H9 (cell line): ENCODE data around the gene TSTD1. TPM values are rescaled to one million over a fixed set of nuclear protein-coding genes. Genes with fewer than 3 reads are reported as not detected.

Experiments
- DNase-seq: peaks from one replicate; pipeline ENCODE4 v3.0.0-alpha.2; 2017
- H2AFZ ChIP-seq: one replicate; pipeline ENCODE4 v1.6.1; 2013; ENCODE audit warnings: mild to moderate bottlenecking, low read length, control low read depth, moderate library complexity
- H2AK5ac ChIP-seq: 2 replicates; pipeline ENCODE4 v1.6.1; 2013; ENCODE audit warnings: low read length, control low read depth, mixed read lengths; ENCODE audit not compliant: insufficient read length
- H2BK120ac ChIP-seq: one replicate; pipeline ENCODE4 v1.6.1; 2013; ENCODE audit warnings: low read depth, mild to moderate bottlenecking, low read length, control low read depth, inconsistent platforms; ENCODE audit not compliant: poor library complexity, severe bottlenecking
- H2BK12ac ChIP-seq: 2 replicates; pipeline ENCODE4 v1.6.1; 2013; ENCODE audit warnings: low read length, control low read depth, mixed read lengths, low read depth; ENCODE audit not compliant: insufficient read length
- H2BK15ac ChIP-seq: 2 replicates; pipeline ENCODE4 v1.6.1; 2013; ENCODE audit warnings: low read depth, low read length, control low read depth
- H2BK20ac ChIP-seq: one replicate; pipeline ENCODE4 v1.6.1; 2013; ENCODE audit warnings: low read depth, mild to moderate bottlenecking, low read length, control low read depth, inconsistent platforms; ENCODE audit not compliant: poor library complexity, severe bottlenecking
- H2BK5ac ChIP-seq: 2 replicates; pipeline ENCODE4 v1.6.1; 2013; ENCODE audit warnings: low read length, control low read depth, mixed read lengths; ENCODE audit not compliant: insufficient read length
- H3K14ac ChIP-seq: 2 replicates; pipeline ENCODE4 v1.6.1; 2013; ENCODE audit warnings: low read length, control low read depth; ENCODE audit not compliant: insufficient read depth
- H3K18ac ChIP-seq: 2 replicates; pipeline ENCODE4 v1.6.1; 2013; ENCODE audit warnings: low read depth, mild to moderate bottlenecking, mixed read lengths, low read length, control low read depth; ENCODE audit not compliant: insufficient read length
- H3K23ac ChIP-seq: 2 replicates; pipeline ENCODE4 v1.6.1; 2013; ENCODE audit warnings: low read length, control low read depth, mixed read lengths, low read depth; ENCODE audit not compliant: insufficient read length
- H3K23me2 ChIP-seq: 2 replicates; pipeline ENCODE4 v1.6.1; 2013; ENCODE audit warnings: low read depth, mild to moderate bottlenecking, mixed read lengths, low read length, control low read depth; ENCODE audit not compliant: insufficient read length, poor library complexity, severe bottlenecking
- H3K27ac ChIP-seq: 2 replicates; pipeline ENCODE4 v1.5.1; 2013; ENCODE audit warnings: low read length, control low read depth, mixed read lengths, low read depth; ENCODE audit not compliant: insufficient read length
- H3K27me3 ChIP-seq: 2 replicates; pipeline ENCODE4 v1.6.1; 2013; ENCODE audit warnings: low read length, control low read depth, inconsistent platforms; ENCODE audit not compliant: insufficient read depth
- H3K4ac ChIP-seq: 2 replicates; pipeline ENCODE4 v1.6.1; 2013; ENCODE audit warnings: low read depth, mild to moderate bottlenecking, control low read depth, inconsistent platforms, low read length, moderate library complexity
- H3K4me1 ChIP-seq: 2 replicates; pipeline ENCODE4 v1.6.1; 2013; ENCODE audit warnings: low read length, control low read depth, inconsistent platforms; ENCODE audit not compliant: insufficient read depth
- H3K4me2 ChIP-seq: 2 replicates; pipeline ENCODE4 v1.6.1; 2013; ENCODE audit warnings: low read length, control low read depth, mixed read lengths; ENCODE audit not compliant: insufficient read length, insufficient read depth
- H3K56ac ChIP-seq: 2 replicates; pipeline ENCODE4 v1.6.1; 2013; ENCODE audit warnings: low read depth, mild to moderate bottlenecking, mixed read lengths, low read length, control low read depth; ENCODE audit not compliant: insufficient read length
- H3K79me1 ChIP-seq: 2 replicates; pipeline ENCODE4 v1.6.1; 2013; ENCODE audit warnings: low read depth, mild to moderate bottlenecking, moderate library complexity, low read length, control low read depth, inconsistent platforms; ENCODE audit not compliant: insufficient read depth, poor library complexity, severe bottlenecking
- H3K79me2 ChIP-seq: 2 replicates; pipeline ENCODE4 v1.6.1; 2013; ENCODE audit warnings: low read length, control low read depth, inconsistent platforms; ENCODE audit not compliant: insufficient read depth
- H3K9ac ChIP-seq: 2 replicates; pipeline ENCODE4 v1.6.1; 2013; ENCODE audit warnings: low read length, control low read depth, mixed read lengths; ENCODE audit not compliant: insufficient read length; ENCODE audit errors: extremely low read depth
- H3K9me3 ChIP-seq: one replicate; pipeline ENCODE4 v1.6.1; 2013; ENCODE audit warnings: low read depth, low read length, inconsistent platforms; ENCODE audit not compliant: control insufficient read depth
- H3T11ph ChIP-seq: one replicate; pipeline ENCODE4 v1.6.1; 2013; ENCODE audit warnings: mild to moderate bottlenecking, low read length, control low read depth, inconsistent platforms
- H4K20me1 ChIP-seq: one replicate; pipeline ENCODE4 v1.6.1; 2013; ENCODE audit not compliant: control insufficient read depth, insufficient read length, insufficient read depth
- H4K5ac ChIP-seq: 2 replicates; pipeline ENCODE4 v1.6.1; 2013; ENCODE audit warnings: low read depth, mild to moderate bottlenecking, mixed read lengths, low read length, control low read depth; ENCODE audit not compliant: insufficient read length
- H4K8ac ChIP-seq: replicated peaks from 2 replicates; pipeline ENCODE4 v1.6.1; 2013; ENCODE audit warnings: low read length, control low read depth, mixed read lengths, low read depth; ENCODE audit not compliant: insufficient read length
- H4K91ac ChIP-seq: 2 replicates; pipeline ENCODE4 v1.6.1; 2013; ENCODE audit warnings: low read depth, mild to moderate bottlenecking, moderate library complexity, mixed read lengths, low read length, control low read depth; ENCODE audit not compliant: insufficient read length
- H3K27ac Mint-ChIP-seq, 3 experiments: 2 replicates in 2 of 3; 3 replicates in 1 of 3; pipeline ENCODE4 v1.8.0; 2020 to 2021; ENCODE audit warnings: mixed read lengths in 3 of 3, mild to moderate bottlenecking in 1 of 3, moderate library complexity in 1 of 3
- H3K27me3 Mint-ChIP-seq: 2 replicates; pipeline ENCODE4 v1.8.0; 2021; ENCODE audit warnings: low read depth, mild to moderate bottlenecking, moderate library complexity, mixed read lengths
- H3K36me3 Mint-ChIP-seq, 3 experiments: 2 replicates in 2 of 3; 3 replicates in 1 of 3; pipeline ENCODE4 v1.8.0; 2020 to 2021; ENCODE audit warnings: low read depth in 3 of 3, mixed read lengths in 3 of 3; ENCODE audit not compliant: insufficient read depth in 1 of 3
- H3K4me1 Mint-ChIP-seq, 2 experiments: 2 replicates each; pipeline ENCODE4 v1.8.0; 2020; ENCODE audit warnings: mixed read lengths in 2 of 2
- H3K4me3 Mint-ChIP-seq, 2 experiments: 2 replicates in 1 of 2; 3 replicates in 1 of 2; pipeline ENCODE4 v1.8.0; 2020 to 2021; ENCODE audit warnings: mild to moderate bottlenecking in 2 of 2, mixed read lengths in 2 of 2, moderate library complexity in 1 of 2
- H3K9me3 Mint-ChIP-seq, 2 experiments: 2 replicates in 1 of 2; 3 replicates in 1 of 2; pipeline ENCODE4 v1.8.0; 2020; ENCODE audit warnings: mild to moderate bottlenecking in 2 of 2, mixed read lengths in 2 of 2, moderate library complexity in 1 of 2
- WGBS: extraction: QIAGEN DNeasy Blood & Tissue Kit; methylation state at CpG from one replicate; pipeline ENCODE4 v1.1.7; 2013; ENCODE audit warnings: missing lambda C conversion rate, low lambda C conversion rate, mixed read lengths; ENCODE audit not compliant: insufficient read length; ENCODE audit errors: extremely low coverage; 5-methylcytosine and 5-hydroxymethylcytosine counted together
- total RNA-seq: library from RNA; stranded (reverse); gene quantifications from 2 replicates; pipeline ENCODE4 v1.2.1, GENCODE V29; 2021
- TF ChIP-seq, protein P1 (sequence below): fragments of 200-600 bp; sonication (generic); conservative IDR thresholded peaks from 3 replicates; pipeline ENCODE4 v1.8.0; 2021; ENCODE audit warnings: antibody characterized with exemption, mild to moderate bottlenecking

Gene TSTD1
- total RNA-seq, 1 experiment from 2014 or later, result 73.7 TPM

DNA sequence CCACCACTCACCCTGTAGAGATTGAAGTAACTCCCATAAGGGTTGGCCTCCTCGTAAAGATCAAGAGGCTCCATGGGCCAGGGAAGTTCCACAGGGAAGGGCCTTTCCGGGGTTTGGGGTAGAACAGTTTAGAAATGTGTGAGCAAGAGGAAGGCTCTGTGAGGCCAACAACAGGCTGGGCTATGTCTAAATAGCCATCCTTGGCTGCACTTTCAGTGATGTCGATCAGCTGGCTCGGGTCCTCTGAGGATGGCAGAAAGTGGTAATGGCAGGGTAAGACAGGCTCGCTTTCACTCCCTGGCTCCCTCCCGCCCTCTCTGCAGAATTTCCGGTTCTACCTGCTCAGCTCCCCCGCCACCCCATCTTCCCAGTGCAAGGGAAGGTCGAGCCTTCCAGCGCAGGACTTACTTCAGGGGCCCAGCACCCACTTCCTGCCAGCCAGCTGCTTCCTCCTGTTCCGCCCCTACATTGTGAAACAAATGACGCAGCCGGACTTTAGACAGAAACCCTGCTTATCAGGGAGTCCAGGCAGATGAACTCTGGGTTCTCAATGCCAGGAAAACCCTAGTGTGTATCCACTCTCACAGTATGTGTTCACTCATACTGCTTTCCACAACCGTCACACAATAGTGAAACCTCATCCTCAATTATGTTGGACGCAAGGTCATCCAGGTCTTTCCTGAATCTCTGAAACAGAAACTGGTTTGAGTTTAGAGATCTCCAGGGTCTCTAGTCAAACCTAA, 25.1 kb downstream of the TSTD1 start:
- Histone ChIP-seq H4K8ac (no peak overlapping the region), H3K18ac (peak overlapping the region; percentile 18), H3K4me2 (peak overlapping the region; percentile 79), H2BK20ac (no peak overlapping the region), H2AFZ (no peak overlapping the region), H3K23me2 (peaks cover 1% of the 10 kb centered on the region), H3K27ac (peak overlapping the region; percentile 95), H3K14ac (no peak overlapping the region; the same call in 1 of the 2 replicates), H3K4ac (no peak overlapping the region), H3K23ac (no peak overlapping the region), H3K4me1 (peaks cover 23% of the 10 kb centered on the region), H2AK5ac (peak overlapping the region; percentile 23), H2BK15ac (no peak overlapping the region), H3T11ph (no peak overlapping the region), H4K91ac (no peak overlapping the region), H2BK120ac (no peak overlapping the region), H3K79me2 (peaks cover 47% of the 10 kb centered on the region), H3K9ac (peak overlapping the region; percentile 37), H3K9me3 (no peaks in the 10 kb centered on the region), H3K56ac (no peak overlapping the region), H4K5ac (peak overlapping the region; percentile 56), H3K79me1 (peaks cover 11% of the 10 kb centered on the region), H3K27me3 (no peaks in the 10 kb centered on the region), H4K20me1 (no peaks in the 10 kb centered on the region), H2BK12ac (peak overlapping the region; percentile 35), H2BK5ac (no peak overlapping the region)
- Mint-ChIP-seq H3K4me3 (peak overlapping the region; percentile 22 to 54; a peak in 4 of 5 replicates), H3K4me1 (peaks cover 41 to 49% of the 10 kb centered on the region in 2 experiments), H3K36me3 (peaks cover 5 to 30% (median 25%) of the 10 kb centered on the region in 3 experiments; a peak in 6 of 7 replicates), H3K27me3 (no peaks in the 10 kb centered on the region), H3K27ac (peak overlapping the region; percentile 72 to 95 (median 76); a peak in 5 of 7 replicates), H3K9me3 (no peaks in the 10 kb centered on the region)
- peak; percentile 83 for DNase-seq
- no CpG with 5 or more reads among the region's 15 CpGs for WGBS
- TF ChIP-seq, protein P1, sequence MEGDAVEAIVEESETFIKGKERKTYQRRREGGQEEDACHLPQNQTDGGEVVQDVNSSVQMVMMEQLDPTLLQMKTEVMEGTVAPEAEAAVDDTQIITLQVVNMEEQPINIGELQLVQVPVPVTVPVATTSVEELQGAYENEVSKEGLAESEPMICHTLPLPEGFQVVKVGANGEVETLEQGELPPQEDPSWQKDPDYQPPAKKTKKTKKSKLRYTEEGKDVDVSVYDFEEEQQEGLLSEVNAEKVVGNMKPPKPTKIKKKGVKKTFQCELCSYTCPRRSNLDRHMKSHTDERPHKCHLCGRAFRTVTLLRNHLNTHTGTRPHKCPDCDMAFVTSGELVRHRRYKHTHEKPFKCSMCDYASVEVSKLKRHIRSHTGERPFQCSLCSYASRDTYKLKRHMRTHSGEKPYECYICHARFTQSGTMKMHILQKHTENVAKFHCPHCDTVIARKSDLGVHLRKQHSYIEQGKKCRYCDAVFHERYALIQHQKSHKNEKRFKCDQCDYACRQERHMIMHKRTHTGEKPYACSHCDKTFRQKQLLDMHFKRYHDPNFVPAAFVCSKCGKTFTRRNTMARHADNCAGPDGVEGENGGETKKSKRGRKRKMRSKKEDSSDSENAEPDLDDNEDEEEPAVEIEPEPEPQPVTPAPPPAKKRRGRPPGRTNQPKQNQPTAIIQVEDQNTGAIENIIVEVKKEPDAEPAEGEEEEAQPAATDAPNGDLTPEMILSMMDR, result no peak
